HG03108 (cell line): ENCODE data around the gene KPNA6.

Source experiments
- ATAC-seq: cut with Tn5 transposase; IDR thresholded peaks from one replicate; pipeline ENCODE4 v1.9.1; 2021; ENCODE audit warnings: moderate library complexity; ENCODE audit not compliant: unreplicated experiment

Gene KPNA6

GRCh38 chr1:32186077-32186476 lies 78.2 kb downstream of the KPNA6 start:
- no peak for ATAC-seq

- no peak for ATAC-seq
Measured at GRCh38 chr1:32186491-32186890, 78.6 kb downstream of the KPNA6 start.

GRCh38 chr1:32187850-32188249 lies 80.0 kb downstream of the KPNA6 start:
- no peak for ATAC-seq

- ATAC-seq, result no peak
Measured at GRCh38 chr1:32192220-32192948, 84.5 kb downstream of the KPNA6 start.

GRCh38 chr1:32194984-32195383 lies 87.1 kb downstream of the KPNA6 start:
- ATAC-seq, result no peak

- no peak for ATAC-seq
Measured at GRCh38 chr1:32195531-32195930, 87.7 kb downstream of the KPNA6 start.

- ATAC-seq, result no peak
Measured at GRCh38 chr1:32195972-32196823, 88.3 kb downstream of the KPNA6 start.

GRCh38 chr1:32197074-32197473 lies 89.2 kb downstream of the KPNA6 start:
- no peak for ATAC-seq

- no peak for ATAC-seq
Measured at GRCh38 chr1:32197837-32198236, 90.0 kb downstream of the KPNA6 start.

- no peak for ATAC-seq
Measured at GRCh38 chr1:32198237-32199042, 90.6 kb downstream of the KPNA6 start.

GRCh38 chr1:32199043-32199716 lies 91.3 kb downstream of the KPNA6 start:
- no peak for ATAC-seq

- ATAC-seq, result no peak
Measured at GRCh38 chr1:32199717-32200072, 91.8 kb downstream of the KPNA6 start.

- ATAC-seq, result no peak
Measured at GRCh38 chr1:32200226-32201010, 92.6 kb downstream of the KPNA6 start, which contains the start of gene CCDC28B. TSS of gene CCDC28B (plus strand) at chr1:32200595. CDS start at chr1:32201936, 1,341 bp downstream.

- ATAC-seq, result peak; percentile 38
Measured at GRCh38 chr1:32201011-32201855, 93.4 kb downstream of the KPNA6 start.

- ATAC-seq, result no peak
Measured at GRCh38 chr1:32204943-32205361, 97.1 kb downstream of the KPNA6 start.

- peak; percentile 39 for ATAC-seq
Measured at GRCh38 chr1:32205401-32206370, 97.8 kb downstream of the KPNA6 start, which contains the start of gene IQCC. TSS of gene IQCC (plus strand) at chr1:32205671. CDS start at chr1:32205682, 11 bp downstream.

- no peak for ATAC-seq
Measured at GRCh38 chr1:32208469-32208868, 100.6 kb downstream of the KPNA6 start.

GRCh38 chr1:32208891-32209328 lies 101.1 kb downstream of the KPNA6 start, which contains the start of gene DCDC2B:
TSS of gene DCDC2B (plus strand) at chr1:32209089. CDS start at chr1:32209094, 5 bp downstream.
- ATAC-seq, result no peak
